Lower leg skin (tissue), 4 donors: ENCODE results near the gene PAGE2B. TPM values are rescaled to one million over a fixed set of nuclear protein-coding genes. Genes with fewer than 3 reads are reported as not detected.

Source experiments
- DNase-seq, 2 donors: peaks; one replicate each; pipeline ENCODE4 v3.0.0-alpha.2; 2019; ENCODE audit warnings: low spot score in 2 of 2
- H3K4me3 ChIP-seq: fragments of 200-600 bp; sonication (generic); 2 replicates; pipeline ENCODE4 v1.5.1; 2017; ENCODE audit warnings: mild to moderate bottlenecking, low read depth; ENCODE audit not compliant: poor library complexity, severe bottlenecking
- POLR2A ChIP-seq, 2 donors: fragments of 450-650 bp; IDR thresholded peaks; one replicate each; pipeline ENCODE4 v1.6.1; 2016 to 2017; ENCODE audit warnings: antibody characterized with exemption in 2 of 2, mild to moderate bottlenecking in 1 of 2, moderate library complexity in 1 of 2
- WGBS, 2 donors: methylation state at CpG; one replicate each; pipeline ENCODE4 v1.1.5; 2018; 5-methylcytosine and 5-hydroxymethylcytosine counted together
- intact Hi-C: fragments of 100-400 bp; cut with DNase I; formaldehyde crosslinking; loops from one replicate; pipeline ENCODE4 v1.15.0; 2023; ENCODE audit warnings: low total_unique reads
- total RNA-seq, 4 donors: library from RNA; depleted of rRNA; stranded (reverse); fragments of >200 nt; gene quantifications; one replicate each; pipeline ENCODE4 v1.1.0, GENCODE V29; 2016
- TF ChIP-seq, protein P1 (sequence below), 3 donors: fragments of 450-650 bp; IDR thresholded peaks; one replicate each; pipeline ENCODE4 v1.5.1; 2016; ENCODE audit warnings: antibody characterized with exemption in 3 of 3, mild to moderate bottlenecking in 3 of 3, moderate library complexity in 2 of 3

The PAGE2B gene
- total RNA-seq, 4 donors from 2014 or later: not detected

GRCh38 chrX:55119271-55119670 lies 44.4 kb downstream of the PAGE2B start:
- no peak overlapping the region for H3K4me3 ChIP-seq
- intact Hi-C loops: no loop called here
- DNase-seq: no peak
- TF ChIP-seq, protein P1, sequence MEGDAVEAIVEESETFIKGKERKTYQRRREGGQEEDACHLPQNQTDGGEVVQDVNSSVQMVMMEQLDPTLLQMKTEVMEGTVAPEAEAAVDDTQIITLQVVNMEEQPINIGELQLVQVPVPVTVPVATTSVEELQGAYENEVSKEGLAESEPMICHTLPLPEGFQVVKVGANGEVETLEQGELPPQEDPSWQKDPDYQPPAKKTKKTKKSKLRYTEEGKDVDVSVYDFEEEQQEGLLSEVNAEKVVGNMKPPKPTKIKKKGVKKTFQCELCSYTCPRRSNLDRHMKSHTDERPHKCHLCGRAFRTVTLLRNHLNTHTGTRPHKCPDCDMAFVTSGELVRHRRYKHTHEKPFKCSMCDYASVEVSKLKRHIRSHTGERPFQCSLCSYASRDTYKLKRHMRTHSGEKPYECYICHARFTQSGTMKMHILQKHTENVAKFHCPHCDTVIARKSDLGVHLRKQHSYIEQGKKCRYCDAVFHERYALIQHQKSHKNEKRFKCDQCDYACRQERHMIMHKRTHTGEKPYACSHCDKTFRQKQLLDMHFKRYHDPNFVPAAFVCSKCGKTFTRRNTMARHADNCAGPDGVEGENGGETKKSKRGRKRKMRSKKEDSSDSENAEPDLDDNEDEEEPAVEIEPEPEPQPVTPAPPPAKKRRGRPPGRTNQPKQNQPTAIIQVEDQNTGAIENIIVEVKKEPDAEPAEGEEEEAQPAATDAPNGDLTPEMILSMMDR (IDR thresholded peaks at IDR 0.05): no peak
- no peak for TF ChIP-seq POLR2A (IDR thresholded peaks at IDR 0.05)

DNA sequence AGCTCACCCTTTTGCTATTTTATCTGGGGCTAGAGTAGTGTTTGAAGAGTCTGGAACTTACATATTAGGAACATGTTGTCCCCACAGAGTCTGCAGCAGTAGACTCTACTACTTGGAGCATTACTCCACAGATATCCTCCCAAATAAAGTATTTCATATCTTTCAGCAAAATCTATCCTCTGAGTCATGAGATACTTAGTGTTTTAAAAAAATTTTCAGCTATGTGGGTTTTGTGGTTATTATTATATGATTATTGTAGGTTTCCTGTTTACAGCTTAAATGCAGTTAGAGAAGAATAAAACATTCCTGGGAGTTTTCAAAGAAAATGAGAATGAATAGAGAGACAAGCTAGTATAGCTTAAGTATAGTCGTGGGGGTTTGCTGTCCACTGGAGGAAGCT lies 44.9 kb downstream of the PAGE2B start:
- WGBS, 2 donors: 47 to 54% methylated on average over 1 of the region's 1 CpG
- no peak for TF ChIP-seq POLR2A (IDR thresholded peaks at IDR 0.05)
- TF ChIP-seq, protein P1 (IDR thresholded peaks at IDR 0.05): no peak
- H3K4me3 ChIP-seq: no peak overlapping the region
- intact Hi-C loops: no loop called here
- no peak for DNase-seq

GRCh38 chrX:55120761-55121358 lies 46.0 kb downstream of the PAGE2B start:
- no peak for TF ChIP-seq POLR2A (IDR thresholded peaks at IDR 0.05)
- DNase-seq: no peak
- no peak overlapping the region for H3K4me3 ChIP-seq
- intact Hi-C loops: no loop called here
- WGBS, 2 donors: 39 to 51% methylated on average over 2 of the region's 2 CpGs

DNA sequence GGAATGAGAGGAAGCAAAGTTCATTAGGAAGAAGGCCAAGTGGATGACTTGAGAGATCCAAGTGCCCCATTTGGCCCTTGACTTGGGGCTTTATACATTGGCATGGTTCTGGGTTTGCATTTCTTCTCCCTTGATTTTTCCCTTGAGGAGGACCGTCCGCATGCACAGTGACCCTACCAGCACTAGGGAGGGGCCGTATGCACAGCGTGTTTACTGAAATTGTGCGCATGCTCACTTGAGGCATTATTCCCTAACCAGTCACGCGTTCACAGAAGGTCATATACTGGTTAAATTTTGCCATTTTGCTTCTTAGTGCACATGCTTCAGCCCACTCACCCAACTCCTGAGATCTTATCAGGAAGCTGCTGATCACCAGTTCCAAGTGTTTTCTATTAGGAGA lies 49.1 kb downstream of the PAGE2B start:
- intact Hi-C loops: no loop called here
- TF ChIP-seq, protein P1 (IDR thresholded peaks at IDR 0.05): no peak
- TF ChIP-seq POLR2A (IDR thresholded peaks at IDR 0.05): no peak
- no peak for DNase-seq
- WGBS, 2 donors: 73 to 93% methylated on average over 7 of the region's 7 CpGs
- no peak overlapping the region for H3K4me3 ChIP-seq

DNA sequence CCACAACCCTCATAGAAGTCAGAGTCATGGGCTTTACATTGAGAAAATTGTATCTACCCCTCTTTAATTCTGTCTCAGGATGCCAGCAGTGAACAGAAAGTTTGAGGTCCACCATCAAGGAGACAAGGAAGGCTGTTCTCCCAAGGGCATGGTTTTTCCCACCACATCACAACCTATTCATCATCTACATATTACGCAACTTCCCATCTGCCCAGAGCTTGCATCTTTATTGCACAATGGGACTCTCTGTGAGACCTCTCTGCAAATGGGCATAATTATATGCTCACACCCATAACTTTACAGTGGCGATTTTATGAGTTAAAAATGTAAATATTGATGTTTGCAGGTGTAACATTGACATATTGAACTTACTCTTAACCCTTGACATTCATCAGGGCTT lies 52.9 kb downstream of the PAGE2B start:
- intact Hi-C loops: no loop called here
- no peak overlapping the region for H3K4me3 ChIP-seq
- WGBS, 2 donors: 58 to 82% methylated on average over 2 of the region's 2 CpGs
- TF ChIP-seq, protein P1 (IDR thresholded peaks at IDR 0.05): no peak
- TF ChIP-seq POLR2A (IDR thresholded peaks at IDR 0.05): no peak
- no peak for DNase-seq

Other genes with a start within 250 kb of the PAGE2B start
- gene TRO, start 154.2 kb upstream of the PAGE2B start, total RNA-seq: 1 to 10 TPM in 2 of 4 donors, under 1 TPM in 2; 0.08 to 2.8 (median 1.0) TPM
- gene PFKFB1, start 80.8 kb upstream of the PAGE2B start, total RNA-seq: under 1 TPM in 3 of 4 donors, not detected in 1; 0.19 to 0.52 (median 0.42) TPM
- gene APEX2, start 74.7 kb upstream of the PAGE2B start, total RNA-seq: 10 to 100 TPM; 17.9 to 25.2 (median 20.2) TPM
- gene ALAS2, start 44.1 kb upstream of the PAGE2B start, total RNA-seq: not detected
- gene PAGE2, start 14.0 kb downstream of the PAGE2B start, total RNA-seq: not detected
- not detected for gene PAGE5, start 145.3 kb downstream of the PAGE2B start, total RNA-seq
- not detected for gene PAGE3, start 189.9 kb downstream of the PAGE2B start, total RNA-seq